NCI-H345 treated with DMSO at 0.1 percent for 48 hours (cell line): Measurements from ENCODE around the gene PRKRIP1.
"Not testable (repeated sequence)": the region's sequence is repeated elsewhere in the genome, so short reads cannot be mapped to it uniquely, and the experiment has no call there.

Experiments
- DNase-seq: peaks from one replicate; lab custom pipeline; 2025; ENCODE audit not compliant: unreplicated experiment; lab: John Stamatoyannopoulos, UW

The PRKRIP1 gene

DNA sequence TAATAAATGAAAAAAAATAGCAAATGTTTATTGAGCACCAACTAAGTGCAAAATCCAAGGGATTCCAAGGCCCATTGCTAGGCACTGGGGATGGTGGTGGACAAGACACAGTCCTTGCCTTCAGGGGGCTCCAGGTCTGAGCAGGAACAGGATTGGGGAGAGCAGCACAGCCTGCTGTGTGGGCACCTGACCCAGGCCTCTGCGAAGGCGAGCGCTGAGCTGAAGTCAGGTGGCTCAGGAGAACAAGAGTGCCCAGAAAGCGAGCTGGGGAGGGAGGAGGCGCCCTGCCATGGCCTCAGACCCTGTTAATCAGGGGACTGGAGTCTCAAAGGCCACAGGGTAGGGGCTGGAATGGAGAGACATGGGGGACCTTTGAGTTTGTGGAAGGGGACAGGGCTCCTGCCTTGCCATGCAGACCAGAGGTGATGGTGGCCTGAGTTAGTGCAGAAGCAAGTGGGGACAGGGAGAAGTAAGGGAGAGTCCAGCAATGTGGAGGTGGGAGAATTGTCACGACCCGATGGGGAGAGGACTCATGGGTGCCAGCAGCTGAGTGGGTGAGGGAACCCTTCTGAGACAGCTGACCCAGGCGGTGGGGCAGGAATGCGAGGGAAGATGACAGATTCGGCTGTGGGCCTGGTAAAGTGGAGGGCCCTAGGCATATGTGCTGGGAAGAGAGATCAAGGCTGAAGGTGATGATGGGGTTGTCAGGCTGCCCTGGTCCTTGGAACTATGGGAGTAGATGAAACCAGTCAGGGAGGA is 33.2 kb downstream of the PRKRIP1 start:
- DNase-seq, result no peak

DNA sequence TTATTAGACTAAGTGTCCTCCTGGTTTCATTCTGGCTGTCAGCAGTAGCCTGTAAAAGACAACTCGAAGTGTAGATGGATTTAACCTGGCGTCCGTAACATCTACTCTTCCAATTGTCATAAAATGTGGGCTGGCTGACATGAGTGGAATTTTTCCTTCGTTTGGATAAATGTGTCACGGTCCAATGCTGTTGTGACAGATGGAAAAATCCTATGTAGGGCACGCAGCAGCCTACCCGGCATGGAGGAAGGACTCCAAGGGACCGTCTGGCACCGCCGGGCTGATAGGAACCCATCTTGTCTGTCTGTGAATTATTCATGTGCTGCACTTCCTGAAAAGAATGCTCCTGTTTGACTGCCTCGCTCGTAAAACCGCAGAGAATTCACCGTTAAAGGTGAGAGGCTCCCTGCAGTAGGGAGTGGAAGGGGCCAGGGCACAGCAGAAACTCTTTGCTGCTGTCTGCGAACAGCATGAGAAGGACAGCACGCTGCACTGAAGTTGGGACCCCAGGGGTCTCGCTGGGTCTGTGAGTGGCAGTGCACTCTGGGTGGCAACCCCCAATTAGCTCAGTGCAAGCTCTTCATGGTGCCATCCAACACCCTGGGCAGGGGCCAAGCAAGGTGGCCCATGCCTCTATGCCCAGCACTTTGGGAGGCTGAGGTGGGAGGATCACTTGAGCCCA is 35.6 kb downstream of the PRKRIP1 start:
- peak; percentile 15 for DNase-seq

DNA sequence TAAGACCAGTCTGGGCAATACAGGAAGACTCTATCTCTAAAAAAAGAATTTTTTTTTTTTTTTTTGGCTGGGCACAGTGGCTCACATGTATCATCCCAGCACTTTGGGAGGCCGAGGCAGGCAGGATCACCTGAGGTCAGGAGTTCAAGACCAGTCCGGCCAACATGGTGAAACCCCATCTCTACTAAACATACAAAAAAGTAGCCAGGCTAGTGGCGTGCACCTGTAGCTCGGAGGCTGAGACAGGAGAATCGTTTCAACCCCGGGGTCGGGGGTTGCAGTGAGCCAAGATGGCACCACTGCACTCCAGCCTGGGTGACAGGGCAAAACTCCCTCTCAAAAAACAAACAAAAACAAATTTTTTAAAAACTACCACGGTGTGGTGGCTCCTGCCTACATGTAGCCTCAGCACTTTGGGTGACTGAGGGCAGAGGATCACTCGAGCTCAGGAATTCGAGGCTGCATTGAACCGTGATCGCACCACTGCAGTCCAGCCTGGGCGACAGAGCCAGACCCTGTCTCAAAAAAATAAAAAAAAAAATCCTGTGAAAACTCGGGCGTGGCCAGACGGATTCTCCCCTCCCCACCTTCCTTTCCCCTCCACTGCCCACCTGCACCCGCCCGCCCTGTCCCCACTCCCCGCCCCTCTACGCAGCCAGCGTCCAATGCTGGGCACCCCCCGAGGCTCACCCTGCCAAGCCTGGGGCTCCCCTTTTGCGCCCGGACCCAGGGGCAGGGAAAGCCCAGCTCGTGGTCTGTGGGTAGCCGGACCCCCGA is 36.5 kb downstream of the PRKRIP1 start:
- DNase-seq, result no peak

DNA sequence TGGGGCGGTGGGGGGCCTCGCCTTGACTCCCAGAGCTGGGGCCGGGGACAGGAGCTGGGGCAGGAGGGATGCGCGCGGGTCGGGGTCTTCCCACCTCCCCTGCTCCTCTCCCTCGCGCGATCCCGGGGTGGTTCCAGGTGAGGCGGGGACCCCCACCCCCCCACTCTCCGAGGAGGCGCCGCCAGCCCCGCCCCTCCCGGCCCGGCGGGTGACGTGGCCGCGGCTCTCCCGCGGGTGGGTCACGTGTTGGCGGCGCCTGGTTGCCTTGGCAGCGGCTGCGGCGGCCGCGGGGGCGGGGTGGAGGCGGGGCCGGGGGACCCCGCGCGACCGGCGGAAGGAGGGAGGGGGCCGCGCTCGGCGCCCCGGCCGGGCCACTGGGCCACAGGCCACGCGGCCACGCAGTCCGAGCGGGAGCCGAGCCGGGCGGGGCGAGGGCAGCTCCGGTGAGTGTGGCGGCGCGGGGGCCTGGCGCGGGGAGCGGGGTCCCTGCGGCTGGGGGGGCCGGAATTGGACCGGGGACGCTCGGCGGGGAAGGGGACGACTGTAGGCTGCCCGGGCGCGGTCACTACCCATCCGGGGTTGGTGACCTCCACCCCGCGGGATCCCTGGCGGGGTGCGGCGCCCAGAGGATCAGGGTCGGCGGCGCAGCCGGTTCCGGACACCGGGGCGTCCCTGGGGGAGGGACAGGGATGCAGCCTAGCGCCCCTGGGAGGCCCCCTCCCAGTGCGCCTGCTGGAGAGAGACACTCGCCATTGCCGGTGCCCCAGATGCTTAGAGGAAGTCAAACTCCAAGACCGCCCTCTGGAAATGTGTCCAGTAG is 37.3 kb downstream of the PRKRIP1 start, which contains the start of gene ORAI2:
ORAI2 (plus strand) TSS at position 357 of the 820 bp plus-strand sequence. CDS start 5,382 bp downstream, outside the sequence.
- DNase-seq, result peak; percentile 19

DNA sequence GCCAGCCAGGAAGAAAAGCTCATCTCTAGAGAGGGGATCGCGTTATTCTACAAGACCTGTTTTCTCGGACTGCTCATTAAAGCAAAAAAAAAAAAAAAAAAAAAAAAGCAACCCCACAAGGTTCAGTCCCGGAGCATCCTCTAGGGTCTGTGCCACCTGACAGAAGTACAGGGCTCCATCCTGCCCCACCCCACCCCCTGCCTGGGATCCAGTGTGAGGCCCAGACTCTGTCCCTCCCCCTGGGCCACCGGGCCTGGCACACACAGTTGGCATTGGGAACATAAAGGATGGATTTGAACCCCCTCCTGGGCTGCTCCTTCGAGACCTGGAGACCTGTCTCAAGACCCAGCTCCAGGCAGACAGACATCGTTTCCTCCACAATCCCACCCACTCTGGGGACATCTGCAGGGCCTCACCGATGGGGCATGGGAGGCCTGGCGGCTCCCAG is 37.9 kb downstream of the PRKRIP1 start:
- no peak for DNase-seq

DNA sequence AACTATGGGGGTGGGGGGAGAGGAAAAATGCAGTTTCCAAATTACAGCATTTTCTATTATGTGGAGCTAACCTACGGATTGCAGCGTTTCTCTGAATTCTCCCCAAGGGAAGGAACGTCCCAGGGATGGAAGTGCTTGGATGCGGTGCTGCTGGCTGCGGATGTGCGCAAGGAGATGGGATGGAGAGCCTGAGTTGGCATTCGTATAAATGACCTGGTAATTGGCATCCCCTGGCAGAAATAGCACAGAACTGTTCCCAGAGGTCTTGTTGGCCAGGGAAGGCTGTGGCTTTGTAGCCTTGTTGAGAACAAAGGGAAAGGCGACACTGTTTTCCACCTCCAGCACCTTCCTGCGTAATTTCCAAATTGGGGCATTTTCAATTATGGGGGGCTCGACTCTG is 40.0 kb downstream of the PRKRIP1 start:
- DNase-seq, result no peak

DNA sequence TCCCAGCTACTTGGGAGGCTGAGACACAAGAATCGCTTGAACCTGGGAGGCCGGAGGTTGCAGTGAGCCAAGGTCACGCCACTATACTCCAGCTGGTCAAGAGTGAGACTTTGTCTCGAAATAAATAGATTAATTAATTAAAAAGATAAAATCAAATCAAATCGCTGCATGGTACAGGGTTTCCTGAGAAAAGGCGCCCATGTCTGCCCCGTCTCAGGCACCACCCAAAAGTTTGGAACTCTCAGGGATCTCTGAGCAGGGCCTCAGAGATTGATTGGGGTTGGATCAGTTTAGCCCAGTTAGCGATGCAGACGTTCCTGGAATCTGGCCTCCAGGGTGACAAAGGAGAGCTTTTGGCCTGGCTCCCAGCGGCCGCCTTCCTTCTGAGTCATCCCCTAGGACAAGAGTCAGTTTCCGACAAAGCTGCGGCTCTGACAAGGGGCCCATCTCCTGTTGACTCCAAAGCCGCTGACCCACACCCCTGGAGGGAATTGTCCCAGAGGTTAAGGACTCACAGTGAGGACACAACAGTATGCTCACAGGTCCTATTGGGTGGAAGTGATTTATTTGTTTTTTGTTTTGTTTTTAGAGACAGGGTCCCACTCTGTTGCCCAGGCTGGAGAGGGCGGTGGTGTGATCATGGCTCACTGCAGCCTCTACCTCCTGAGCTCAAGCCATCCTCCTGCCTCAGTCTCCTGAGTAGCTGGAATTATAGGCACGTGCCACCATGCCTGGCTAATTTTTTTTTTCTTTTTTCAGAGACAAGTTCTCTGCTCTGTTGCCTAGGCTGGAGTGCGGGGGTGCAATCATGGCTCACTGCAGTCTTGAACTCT is 44.0 kb downstream of the PRKRIP1 start:
- no peak for DNase-seq

DNA sequence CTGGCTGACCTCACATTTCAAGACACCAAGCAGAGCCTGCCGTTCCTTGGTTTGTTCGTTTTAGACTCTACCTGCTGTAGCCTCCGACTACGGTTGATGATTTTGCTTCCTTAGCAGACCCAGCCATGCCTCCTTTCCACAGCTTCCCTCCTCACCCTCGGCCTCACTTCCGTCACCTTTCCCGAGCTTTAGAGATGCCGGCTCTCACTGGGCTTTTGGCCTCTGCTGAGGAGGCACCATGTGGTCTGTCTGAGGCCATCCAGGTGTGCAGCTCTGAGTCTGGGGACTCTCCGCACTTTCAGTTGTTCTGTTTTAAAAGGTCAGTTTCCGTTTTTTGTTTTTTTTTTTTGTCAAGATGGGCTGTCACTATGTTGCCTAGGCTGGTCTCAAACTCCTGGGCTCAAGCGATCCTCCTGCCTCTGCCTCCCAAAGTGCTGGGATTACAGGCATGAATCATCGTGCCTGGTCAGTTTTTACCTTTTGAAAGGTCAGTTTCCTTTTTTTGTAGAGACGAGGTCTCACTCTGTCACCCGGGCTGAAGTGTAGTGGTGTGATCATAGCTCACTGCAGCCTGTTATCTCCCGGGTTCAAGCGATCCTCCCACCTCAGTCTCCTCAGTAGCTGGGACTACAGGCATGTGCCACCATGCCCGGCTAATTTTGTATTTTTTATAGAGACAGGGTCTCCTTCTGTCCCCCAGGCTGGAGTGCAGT is 49.0 kb downstream of the PRKRIP1 start:
- no peak for DNase-seq

DNA sequence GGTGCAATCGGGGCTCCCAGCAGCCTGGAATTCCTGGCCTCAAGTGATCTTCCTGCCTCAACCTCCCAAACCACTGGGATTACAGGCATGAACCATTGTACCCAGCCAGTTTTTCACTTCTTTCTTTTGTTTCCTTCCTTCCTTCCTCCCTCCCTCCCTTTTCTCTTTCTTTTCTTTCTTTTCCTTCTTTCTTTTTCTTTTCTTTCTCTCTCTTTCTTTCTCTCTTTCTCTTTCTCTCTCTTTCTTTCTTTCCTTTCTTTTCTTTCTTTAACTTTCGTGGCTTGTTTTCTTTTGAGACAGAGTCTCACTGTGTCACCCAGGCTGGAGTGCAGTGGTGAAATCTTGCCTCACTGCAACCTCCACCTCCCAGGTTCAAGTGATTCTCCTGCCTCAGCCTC is 49.5 kb downstream of the PRKRIP1 start:
- no peak for DNase-seq

DNA sequence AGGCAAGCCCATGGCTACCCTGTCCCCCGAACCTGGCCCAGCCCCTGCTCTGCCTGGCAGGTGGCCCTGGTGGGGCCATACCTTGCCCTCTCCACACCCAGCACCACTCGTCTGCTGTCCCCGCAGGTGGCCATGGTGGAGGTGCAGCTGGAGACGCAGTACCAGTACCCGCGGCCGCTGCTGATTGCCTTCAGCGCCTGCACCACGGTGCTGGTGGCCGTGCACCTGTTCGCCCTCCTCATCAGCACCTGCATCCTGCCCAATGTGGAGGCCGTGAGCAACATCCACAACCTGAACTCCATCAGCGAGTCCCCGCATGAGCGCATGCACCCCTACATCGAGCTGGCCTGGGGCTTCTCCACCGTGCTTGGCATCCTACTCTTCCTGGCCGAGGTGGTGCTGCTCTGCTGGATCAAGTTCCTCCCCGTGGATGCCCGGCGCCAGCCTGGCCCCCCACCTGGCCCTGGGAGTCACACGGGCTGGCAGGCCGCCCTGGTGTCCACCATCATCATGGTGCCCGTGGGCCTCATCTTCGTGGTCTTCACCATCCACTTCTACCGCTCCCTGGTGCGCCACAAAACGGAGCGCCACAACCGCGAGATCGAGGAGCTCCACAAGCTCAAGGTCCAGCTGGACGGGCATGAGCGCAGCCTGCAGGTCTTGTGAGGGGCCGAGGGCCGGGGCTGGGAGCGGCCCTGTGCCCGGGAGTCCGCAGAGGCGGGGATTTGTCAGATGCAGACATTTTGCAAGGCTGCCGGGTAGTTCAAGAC is 50.4 kb downstream of the PRKRIP1 start:
- no peak for DNase-seq

DNA sequence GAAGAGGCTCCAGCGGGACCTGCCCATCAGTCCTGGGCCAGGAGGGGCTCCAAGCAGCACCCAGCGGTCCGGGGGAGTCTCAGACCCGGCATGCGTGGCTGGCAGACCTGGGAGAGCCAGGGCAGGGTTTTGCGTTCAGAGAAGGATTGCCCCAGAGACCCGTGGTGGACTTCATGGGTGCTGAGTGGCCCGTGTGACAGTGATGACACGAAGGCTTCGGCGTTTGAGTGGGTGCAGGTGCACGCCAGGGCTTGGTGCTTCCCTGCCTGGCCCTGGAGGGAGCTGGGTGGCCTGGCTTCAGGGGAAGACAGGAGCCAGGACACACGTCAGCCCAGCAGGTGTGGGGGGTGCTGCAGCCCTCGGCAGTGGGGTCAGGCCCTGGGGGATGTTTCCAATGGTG is 51.1 kb downstream of the PRKRIP1 start:
- DNase-seq, result no peak

DNA sequence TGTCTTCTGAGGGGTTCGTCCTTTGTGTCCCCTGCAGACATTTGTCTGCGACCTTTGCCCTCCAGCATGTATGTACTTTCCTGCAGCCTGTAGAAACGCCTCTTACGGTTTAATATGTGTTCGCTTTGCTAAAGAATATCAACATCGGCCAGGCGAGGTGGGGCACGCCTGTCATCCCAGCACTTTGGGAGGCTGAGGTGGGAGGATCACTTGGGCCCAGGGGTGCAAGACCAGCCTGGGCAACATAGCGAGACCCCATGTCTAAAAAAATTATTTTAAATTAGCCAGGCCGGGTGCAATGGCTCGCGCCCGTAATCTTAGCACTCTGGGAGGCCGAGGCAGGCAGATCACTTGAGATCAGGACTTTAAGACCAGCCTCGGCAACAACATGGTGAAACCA is 53.0 kb downstream of the PRKRIP1 start:
- no peak for DNase-seq

DNA sequence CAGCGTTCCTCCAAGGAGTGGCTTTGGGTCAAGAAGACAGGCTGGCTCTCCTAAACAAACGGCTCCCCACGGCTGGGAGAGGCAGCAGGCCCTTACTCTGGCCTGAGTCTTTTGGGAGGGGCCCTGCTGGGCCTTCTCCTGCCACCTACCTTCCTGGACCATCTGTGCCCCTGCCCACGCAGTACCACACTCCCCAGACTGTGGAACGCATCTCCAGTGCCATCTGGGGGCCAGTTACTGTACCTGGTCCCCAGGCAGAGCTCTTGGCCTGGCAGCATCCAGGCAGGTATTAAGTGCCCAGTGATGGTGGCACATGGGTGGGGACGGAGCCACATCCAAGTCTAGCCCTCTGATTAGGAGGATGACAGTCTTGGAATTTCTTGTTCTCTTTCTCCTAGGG is 54.1 kb downstream of the PRKRIP1 start:
- DNase-seq, result no peak

DNA sequence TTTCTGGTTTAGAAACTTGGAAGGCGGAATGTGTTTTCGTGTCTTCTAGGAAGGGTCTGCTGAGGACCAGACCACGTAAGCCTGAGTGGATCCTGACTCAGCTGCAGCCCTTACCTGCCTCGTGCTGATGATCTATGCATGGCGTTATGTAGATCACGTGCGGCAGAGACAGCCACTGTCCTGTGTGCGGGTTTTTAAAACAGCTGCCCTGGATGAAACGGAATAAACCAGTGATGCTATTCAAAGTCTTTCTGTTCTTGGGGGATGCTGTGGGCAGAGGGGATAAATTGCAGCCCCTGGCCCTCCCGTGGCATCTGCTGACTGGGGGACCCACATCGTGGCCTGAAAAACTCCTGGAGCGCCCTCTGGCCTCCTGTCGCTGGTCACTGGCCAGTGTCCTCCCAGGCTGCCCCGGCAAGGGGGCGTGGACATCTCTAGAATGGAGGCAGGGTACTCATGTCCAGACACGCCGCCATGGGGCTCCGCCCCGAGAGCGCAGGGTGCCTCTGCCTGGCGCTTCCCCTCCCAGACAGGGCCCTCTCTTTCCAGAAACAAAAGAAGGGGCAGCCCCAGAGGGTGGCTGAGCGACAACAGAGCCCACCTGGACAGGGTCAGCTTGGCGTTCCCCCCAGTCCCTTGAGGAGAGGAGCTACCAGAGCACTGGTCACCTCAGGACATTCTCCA is 55.4 kb downstream of the PRKRIP1 start:
- DNase-seq, result no peak

DNA sequence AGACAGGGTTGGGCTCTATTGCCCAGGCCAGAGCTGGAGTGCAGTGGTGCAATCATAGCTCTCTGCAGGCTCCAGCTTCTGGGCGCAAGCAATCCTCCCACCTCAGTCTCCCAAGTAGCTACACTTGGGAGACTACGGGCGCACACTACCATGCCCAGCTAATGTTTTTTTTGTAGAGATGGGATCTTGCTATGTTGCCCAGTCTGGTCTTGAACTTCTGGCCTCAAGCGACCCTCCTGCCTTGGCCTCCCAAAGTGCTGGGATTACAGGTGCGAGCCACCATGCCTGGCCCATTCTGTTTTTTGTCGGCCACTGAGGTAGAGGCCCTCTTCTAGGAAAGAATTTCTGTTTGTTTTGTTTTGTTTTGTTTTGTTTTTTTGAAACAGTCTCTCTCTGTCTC is 56.3 kb downstream of the PRKRIP1 start:
- no peak for DNase-seq

DNA sequence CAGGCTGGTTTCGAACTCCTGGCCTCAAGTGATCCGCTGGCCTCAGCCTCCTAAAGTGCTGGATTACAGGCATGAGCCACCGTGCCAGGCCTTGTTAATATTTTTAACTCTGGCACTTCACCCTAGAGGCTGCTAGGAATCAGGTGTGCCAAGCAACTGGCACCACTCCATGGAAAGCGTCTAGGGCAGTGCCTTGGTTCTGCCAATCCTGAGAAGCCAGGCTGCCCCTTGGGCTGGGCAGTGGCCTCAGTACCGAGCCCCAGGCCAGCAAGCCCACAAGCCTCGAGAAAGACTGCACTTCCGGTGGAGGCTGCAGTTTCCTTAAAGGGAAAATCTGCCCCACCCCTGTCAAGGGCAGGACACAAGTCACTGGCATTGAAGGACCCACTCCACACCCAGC is 57.2 kb downstream of the PRKRIP1 start:
- no peak for DNase-seq

DNA sequence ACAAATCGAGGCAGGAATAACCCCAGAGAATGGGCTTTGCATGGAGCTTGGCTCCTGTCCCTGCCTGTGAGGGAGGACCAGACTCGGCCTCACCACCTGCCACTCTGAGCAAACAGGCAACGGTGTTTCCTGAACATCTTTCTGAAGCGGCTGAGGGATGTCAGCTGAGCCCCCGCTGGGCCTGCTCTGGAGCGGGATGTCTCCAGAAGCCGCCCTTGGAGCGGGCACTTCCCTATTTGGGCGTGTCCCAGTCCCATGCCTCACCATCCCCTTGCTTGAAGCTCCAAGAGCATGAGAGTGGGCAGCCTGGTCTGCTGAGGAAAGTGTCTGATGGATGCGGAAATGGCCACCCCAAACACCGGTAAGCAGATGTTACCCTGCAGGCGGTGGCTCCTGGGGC is 58.3 kb downstream of the PRKRIP1 start:
- DNase-seq, result no peak

DNA sequence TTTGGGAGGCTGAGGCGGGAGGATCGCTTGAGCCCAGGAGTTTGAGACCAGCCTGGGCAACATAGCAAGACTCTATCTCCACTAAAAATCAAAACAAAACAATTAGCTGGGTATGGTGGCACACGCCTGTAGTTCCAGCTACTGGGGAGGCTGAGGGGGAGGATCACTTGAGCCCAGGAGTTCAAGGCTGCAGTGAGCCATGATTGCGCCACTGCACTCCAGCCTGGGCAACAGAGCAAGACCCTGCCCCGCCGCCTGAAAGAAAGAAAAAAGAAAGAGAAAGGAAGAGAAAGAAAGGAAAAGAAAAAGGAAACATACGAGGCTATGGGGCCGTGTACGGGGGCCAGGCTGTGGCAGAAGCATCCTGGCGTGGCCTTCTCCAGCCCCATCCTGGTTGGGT is 58.8 kb downstream of the PRKRIP1 start:
- not testable (repeated sequence) for DNase-seq
